ENCODE results near the gene HSD17B3.

HSD17B3 gene

DNA sequence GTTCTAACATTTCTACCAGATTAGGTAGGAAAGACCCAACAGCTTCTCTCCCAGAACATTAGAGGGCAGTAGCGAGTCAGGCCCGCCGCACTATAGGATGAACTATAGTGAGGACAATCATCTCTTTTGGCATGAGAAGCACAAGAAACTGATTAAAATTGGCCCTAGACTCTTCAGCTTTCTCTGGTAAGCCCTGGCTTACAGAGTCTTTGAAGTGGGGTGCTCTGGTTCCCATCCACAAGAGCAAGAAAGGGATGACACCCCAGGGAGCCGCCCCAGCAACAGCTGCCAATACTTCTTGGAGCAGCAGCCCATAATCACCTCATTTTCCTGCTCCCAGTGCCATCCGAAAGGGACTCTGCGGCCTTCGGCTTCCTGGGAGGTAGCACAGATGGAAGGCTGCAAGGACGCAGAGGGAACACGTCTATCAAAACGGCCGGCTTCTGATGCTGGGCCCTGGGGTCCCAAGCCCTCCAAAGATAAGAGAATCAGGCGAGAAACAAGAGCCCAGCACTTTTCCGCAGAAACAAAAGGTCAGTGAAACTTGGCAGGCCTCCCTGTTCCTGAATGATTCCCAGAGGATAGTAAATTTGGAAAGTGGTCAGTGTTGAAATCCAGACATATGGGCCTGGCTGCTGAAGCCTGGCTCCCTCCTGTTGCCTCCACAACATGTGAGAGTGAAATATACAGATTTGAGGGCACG, 69.3 kb downstream of the HSD17B3 start:
- peak; percentile 57 for DNase-seq

DNA sequence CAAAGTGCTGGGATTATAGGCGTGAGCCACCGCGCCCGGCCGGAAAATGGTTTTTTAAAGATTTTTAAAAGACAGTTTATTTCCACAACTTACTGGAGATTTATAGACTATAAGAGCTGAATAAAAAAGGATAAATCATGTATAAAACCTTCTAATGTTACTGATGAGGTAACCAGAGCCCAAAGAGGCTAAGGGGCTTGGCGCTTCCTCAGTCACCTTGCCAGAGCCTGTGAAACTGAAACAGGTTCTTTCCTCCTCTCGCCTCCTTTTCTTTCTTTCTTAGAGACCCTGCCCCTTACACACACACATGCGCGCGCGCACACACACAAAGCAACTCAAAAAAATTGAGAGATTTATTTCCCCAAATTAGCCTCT, 69.8 kb downstream of the HSD17B3 start:
- DNase-seq = no peak

DNA sequence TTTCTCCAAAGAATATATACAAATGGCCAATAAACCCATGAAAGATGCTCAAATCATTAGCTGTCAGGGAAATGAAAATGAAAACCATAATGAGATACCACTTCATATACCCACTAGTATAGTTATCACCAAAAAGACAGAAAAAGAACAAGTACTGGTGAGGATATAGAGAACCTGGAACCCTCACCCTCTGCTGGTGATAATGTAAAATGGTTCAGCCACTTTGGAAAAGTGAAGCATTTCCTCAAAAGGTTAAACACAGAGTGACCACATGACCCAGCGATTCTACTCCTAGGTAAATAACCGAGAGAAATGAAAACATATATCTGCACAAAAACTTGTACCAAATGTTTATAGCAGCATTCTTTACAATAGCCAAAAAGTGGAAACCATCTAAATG, 72.0 kb downstream of the HSD17B3 start:
- DNase-seq = no peak

DNA sequence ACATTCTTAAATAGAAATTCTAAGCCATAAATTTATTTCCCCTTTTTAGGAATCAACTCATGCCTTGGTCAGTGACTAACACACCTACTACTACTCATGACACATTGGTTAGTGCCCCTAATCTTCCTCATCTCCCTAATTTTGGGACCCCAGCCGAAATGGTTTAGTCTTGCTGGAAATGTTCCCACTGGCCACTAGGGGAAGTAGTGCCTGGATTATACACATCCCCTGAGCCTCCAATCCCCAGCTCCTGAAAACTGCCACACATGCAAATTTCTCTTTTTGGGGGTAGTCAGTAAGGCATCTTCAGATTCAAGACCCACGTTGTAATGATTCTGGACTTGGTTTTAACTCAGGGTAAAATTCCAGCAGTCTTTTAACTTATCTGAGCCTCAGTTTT, 79.8 kb downstream of the HSD17B3 start:
- peak; percentile 42 for DNase-seq

DNA sequence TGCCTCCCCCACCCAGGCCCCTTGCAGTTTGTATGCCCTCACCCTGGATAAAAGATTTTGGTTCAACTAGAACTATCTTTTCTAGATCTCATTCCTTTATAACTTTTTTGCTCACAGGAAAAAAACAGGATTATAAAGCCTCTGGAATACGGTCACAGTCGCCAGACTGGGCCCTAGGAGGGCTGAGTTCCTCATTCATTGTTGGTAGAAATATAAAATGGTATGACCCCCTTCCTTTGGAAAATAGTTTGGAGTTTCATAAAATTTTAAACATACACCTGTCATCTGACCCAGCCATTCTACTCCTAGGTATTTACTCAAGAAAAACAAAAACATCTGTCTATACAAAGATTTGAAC, 82.1 kb downstream of the HSD17B3 start:
- no peak for DNase-seq

DNA sequence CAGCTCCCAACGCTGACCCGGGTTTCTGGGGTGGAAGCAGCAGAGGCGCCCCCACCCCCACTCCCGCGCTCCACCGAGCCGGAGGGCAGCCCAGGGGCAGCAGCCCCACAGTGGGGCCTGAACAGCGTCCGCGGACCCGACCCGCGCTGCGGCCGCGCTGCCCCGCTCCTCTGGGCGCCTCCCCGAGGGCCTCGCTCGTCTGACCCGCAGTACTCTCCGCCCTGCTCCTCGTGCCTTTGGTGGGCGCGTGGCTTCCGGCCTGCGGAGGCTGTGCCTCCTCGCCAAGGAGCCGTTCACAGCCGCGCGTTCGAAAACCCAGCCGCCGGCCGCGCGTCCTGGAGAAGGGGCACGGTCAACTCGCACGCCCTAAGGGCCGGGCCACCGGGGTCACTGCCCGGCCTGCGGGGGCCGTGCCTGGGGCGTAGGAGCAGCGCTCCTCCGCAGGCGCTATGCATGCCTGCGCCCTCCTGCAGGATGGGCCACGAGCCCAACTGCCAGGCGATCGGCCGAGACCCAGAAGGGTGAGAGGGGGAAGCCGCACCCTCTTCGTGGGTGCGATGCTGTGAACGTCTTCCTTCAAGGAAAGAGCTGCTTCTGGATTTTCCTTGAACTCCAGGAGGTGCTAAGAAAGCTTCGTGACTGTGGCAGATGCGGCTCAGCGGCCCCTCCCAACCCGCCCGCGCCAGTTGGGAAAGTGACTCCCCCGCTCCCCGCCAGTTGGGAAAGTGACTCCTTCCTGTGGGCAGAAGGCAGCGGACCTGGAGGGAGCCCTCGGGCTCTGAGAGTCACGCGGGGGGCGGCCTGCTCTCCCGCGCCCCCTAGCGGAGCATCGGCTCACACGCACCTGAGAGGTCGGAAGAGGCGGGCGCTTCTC, 82.7 kb downstream of the HSD17B3 start:
- DNase-seq = peak; percentile 66

DNA sequence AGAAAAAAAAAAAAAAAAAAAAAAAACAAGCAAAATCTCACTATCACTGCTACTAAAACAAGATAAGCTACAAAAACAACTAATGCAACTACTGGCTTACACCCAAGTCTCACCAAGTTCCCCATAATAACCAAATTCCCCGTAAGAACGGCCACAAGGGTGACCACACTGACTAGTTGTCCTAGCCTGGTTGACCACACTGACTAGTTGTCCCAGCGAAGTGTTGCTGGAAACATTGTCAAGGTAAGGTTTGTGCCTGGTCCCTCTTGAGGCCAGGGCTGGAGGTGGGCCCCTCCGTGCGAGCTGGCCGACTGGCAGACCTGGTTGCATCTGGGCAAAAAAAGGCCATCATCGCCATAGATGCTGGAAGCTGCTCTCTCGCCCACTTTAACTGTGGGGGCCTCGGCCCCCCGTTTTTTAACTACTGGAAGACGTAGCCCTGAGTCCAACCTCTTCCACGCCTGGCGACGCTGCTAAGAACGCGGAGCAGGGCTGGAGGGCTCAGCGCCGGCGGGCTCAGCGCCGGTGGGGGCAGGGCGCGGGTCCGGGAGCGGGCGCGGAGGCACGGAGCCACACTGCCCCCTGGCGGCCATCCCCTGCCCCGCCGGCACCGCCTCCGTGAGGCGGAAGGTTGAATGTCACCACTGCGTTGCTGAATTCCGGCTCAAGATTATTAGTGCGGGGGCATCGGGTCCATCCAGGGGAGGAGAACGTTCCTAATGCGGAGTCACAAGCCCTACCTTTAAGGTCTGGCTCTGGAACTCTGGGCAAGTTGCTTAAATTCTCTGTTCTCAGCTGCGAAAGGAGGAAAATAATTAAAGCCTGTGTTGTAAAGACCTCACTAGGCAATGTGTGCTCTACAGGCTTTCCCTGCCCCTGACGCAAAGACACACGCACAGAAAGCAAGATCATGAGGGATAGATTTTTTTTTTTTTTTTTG, 84.0 kb downstream of the HSD17B3 start:
- peak; percentile 78 for DNase-seq

DNA sequence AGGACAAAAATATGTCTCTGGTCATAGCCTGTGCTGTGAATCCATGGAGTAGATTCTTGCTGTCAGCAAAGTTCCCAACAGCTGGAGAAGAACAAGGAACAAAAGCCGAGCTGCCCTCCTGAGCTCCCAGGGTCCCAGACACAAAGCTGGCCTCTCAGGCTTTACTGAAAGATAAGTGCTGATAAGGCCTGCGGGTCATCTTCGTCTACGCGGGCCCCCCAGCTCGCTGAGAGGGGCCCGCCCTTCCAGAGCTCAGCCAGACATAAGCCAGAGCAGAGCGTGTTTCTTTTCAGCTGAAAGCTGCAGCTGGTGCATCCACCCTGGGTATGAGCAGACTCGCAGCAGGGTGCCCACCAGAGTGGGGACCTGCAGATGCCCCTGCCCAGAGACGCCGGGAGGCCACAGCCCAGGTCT, 84.7 kb downstream of the HSD17B3 start:
- DNase-seq = peak; percentile 3

DNA sequence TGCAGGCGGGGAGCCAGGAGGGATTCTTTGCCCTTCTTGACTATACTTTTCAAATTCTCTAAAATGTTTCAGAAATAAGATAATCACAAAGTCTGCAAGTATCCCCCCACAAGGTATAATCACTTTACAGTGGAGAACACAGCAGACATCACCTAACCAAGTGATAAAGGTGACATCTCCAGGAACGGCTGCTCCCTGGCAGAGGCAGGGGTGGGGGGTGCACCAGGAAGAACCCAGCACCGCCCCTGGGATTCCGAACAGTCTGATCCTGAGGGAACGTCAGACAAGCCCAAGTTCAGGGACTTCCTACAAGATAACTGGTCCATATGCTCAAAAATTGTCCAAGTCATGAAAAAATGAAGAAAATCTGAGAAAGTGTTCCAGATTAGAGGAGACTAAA, 85.4 kb downstream of the HSD17B3 start:
- DNase-seq = no peak

DNA sequence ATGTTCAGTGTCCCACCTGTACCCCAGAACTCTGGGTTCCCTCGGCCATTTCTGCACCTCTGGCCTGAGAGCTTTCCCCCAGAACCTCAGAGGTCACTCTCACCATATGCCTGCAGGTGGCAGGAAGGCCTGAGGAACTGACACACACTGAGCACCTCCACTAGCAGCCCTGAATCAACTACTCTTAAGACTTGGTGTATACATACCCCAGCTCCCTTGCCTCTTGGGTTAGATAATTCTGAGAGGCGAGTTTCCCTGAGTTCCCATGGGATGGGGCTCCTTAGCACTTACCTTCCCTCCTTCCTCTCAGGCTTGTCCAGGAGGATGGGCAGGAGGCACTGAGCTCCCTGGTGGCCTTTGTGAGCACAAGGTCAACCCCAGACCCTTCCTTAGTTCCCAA, 86.1 kb downstream of the HSD17B3 start:
- no peak for DNase-seq

DNA sequence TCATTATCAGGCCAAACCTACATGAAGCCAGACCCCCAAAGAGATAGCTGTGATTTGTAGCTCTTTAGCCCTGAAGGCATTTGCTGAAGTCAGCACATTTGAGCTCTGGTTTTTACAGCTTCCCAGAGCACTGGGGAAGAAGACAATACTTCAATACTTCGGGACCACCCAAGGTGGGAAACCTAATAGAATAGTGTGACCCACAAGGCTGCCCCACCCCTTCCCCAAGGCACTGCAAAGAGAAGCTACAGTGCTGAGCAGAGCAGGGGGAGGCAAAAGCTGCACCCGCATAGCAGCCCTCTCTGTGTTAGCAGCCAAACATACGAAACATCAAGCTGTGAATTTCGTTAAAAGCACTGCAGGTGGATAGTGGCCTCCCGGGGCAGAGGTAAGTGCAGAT, 87.3 kb downstream of the HSD17B3 start:
- DNase-seq = no peak

DNA sequence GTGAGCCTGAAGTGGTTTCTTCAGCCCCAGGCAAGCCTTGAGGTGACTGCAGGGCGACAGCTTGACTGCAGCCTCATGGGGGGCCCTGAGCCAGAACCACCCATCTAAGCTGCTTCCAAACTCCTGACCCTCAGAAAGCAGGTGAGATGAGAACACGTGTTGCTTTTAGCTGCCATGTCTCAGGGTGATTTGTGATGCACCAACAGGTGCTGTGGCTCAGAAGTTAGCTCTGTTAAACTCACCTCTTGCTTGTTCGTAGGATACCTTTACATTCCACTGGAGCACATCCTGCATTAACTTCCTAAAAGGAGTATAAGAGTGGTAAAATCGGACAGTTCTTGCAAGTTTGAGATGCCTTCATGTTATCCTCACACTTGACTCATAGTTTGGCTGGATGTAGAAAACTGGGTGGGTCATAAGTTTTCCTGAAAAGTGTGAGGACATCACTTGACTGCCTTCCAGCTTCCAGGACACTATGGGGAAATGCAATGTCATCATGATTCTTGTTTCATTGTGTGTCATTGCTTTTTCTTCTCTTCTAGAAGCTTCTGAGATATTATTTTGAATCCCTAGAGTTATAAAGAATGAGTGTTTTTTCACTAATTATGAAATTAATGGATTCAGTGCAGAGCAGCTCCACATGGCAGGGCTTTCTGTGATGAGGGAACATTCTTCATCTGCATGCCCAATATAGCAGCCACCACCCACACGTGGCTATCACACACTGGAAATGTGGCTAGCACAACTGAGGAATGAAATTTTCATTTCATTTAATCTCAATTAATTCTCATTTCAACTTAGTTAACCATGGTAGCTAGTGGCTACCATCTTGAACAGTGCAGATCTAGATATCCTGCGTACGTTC, 92.3 kb downstream of the HSD17B3 start:
- DNase-seq = no peak

DNA sequence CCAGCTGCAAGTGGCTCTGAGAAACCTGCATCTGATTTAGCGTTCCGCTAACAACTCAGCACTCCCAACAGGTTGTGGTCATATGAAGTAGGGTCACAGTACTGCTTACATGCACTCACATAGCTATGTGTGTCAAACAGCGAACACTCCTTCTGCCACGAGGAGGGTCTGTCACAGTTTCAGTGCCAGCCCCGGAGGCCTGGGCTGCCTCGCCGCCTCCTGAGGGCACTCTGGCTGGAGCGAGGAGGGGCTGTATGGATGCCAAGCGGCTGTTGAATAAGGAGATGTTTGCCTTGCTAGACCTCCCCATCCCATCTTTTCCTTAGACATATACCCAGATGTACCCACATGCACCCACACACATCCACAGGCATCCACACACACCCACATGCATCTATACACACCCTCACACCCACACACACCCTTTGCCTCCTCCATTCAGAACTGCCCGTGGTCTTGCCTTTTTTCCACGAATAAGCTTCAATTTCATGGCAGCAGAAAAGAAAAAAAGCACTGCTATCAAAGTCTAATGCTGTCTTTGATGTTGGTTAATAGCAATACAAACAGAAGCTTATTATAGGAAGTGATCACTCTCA, 95.7 kb downstream of the HSD17B3 start:
- no peak for DNase-seq

DNA sequence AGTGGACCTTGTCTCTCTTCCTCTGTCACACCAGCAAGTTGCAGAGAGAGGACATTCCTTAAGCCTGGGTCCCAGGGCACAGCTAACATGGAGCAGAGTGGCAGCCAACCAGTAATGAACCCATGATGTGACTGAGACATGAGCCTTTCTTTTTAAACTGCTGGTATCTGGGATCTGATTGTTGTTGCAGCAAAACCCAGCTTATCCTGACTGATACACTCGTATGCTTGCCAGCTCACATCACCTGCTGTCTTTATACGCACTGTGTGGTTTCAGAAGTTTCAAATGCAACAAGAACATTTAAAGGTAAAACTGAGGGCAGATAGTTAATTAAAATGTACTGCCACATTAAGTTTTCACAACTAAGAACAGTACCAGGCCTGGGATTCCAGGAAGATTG, 97.1 kb downstream of the HSD17B3 start:
- no peak for DNase-seq

DNA sequence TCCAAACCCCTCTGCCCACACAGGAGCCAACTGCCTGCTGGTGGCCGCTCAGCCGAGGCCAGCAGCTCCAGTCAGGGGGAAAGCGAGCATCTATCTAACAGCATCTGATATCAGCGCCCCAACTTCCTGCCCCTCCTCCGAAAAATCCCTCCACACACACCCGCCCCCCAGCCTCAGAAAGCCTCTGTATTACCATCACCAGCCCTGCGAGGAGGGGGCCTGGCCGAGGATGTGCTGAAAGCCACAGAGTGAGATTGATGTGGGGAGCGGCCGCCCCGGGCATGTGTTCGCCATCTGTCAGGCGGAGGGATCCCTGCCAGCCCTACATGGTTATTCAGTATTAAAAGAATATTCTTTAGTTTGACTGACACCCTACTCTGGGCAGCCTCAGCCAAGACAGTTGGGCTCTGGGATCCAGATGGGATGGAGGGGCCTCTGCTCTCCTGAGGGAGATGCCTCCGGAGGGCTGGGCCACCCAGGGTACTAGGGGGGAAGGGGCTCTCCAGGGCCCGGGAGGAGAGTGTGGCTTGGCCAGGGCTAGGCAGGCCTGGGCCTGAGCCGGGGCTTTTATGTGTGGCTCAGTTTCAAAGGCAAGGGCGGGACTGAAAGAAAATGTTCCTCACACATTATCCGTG, 98.0 kb downstream of the HSD17B3 start:
- DNase-seq = peak; percentile 63

DNA sequence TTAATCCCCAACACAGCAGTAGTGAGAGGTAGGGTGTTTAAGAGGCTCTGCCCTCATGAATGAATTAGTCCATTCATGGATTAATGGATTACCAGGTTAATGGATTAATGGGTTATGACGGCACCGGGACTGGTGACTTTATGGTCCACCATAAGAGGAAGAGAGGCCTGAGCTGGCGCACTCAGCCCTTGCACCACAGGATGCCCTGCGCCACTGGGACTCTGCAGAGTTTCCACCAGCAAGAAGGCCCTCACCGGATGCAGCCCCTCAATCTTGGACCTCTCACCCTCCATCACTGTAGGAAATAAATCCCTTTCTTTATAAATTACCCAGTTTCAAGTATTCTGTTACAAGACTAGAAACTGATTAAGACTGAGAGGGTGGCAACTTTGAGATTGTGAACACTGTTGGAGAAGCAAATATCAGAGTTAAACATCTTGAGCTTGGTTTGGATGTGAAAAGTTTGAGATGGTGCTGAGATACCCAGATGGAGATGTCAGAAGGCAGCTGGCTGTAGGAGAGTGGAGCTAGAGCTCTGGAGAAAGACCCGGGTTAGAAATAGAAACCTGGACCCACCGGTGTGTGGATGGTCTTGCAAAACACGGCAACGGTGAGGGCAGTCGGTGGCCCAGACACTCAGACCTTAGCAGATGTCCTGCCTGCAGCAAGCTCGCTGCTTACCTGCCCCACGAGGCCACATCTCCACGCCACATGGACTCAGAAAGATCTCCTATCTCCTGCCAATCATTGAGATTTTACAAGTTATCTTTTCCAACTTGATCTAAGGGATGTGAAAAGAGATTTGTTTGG, 98.8 kb downstream of the HSD17B3 start:
- peak; percentile 81 for DNase-seq

DNA sequence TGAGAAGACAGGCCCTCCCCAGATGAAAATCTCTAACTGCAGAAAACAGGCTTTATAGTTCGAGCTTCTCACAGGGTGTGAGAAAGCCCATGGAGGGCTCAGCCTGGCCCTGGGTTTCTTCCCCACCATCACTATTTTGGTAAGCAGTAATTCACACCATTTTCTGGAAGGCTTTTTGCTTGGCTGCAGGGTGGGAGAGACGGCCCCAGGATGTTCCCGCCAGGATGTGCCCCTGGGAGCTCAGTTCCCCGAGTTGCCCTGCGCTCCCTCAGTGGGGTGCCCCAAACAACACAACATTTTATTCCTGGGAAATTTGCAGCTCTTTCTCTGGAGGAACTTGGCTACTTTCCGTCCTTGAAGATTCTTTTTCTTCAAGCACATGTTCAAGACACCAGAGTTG, 100.8 kb downstream of the HSD17B3 start:
- no peak for DNase-seq

DNA sequence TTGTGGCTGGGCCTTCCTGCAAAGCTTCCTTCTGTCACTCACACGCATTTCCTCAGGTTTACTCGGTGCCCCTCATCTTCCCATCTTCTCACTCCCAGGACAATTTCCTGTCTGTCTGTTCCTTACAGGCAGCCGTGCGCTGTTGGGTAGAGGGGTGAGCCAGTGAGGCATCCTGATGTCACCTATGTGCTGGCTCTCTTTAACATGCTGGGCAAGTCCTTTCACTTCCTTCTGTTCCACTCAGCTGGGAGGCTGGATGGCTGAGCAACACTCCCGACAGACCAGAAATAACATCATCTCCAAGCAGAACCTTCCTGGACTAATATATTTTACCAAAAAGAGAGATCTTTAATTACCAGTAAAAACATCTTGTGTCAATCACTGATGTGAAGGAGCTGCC, 103.0 kb downstream of the HSD17B3 start:
- DNase-seq = no peak

DNA sequence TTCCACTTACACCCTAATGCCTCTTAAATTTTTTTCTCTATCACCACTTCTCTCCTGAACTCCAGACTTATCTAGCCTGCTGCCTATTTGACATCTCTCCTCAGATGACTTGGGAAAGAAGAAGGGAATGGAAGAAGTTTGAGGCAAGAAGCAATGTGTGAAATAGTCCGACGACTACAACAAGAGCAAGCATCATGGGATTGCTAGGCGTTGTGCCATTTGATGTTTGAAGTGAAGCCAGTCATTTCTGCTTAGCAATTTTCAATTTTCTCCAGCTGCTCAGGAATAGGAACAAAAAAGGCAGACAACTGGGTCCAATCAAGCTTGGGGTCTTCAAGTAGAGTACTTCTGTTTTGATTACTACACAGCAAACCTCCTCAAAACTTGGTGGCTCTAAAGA, 106.4 kb downstream of the HSD17B3 start:
- no peak for DNase-seq

DNA sequence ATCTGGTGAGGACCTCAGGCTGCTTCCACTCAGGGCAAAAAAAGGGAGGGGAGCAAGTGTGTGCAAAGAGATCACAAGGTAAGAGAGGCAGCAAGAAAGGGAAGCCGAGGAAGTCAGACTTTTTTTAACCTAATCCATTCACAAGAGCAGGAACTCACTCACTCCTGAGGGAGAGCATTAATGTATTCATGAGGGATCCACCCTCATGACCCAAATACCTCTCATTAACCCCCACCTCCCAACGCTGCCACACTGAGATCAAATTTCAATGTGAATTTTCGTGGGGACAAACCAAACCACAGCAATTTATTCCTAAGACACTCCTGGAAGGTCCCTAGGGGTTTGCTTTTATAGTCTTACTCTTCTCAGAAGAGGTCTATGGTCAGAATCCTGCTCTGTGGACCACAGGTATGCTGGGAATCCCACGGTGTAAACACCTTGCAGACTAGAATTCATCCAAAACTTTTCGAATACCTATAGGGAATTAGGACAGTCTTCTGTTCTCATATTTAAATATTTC, 108.7 kb downstream of the HSD17B3 start:
- DNase-seq = no peak

Measured in NCI-H82 (cell line).